ENCODE results near the gene ZFAND6. TPM values are rescaled to one million over a fixed set of nuclear protein-coding genes. Genes with fewer than 3 reads are reported as not detected.

ZFAND6 gene
- total RNA-seq, 1 experiment from 2014 or later: 41.4 TPM

GRCh38 chr15:80090879-80091503 is 31.5 kb downstream of the ZFAND6 start:
- Histone ChIP-seq H3K27ac (ENCODE audit: low read depth, low read length, poor library complexity, severe bottlenecking) (no peak overlapping the region), H3K4me3 (ENCODE audit: low read depth, low read length, poor library complexity, severe bottlenecking) (no peak overlapping the region), H3K36me3 (ENCODE audit: insufficient read depth, low read length, poor library complexity, severe bottlenecking) (no peaks in the 10 kb centered on the region), H3K4me1 (ENCODE audit: insufficient read depth, low read length, poor library complexity, severe bottlenecking) (peaks cover 7% of the 10 kb centered on the region), H3K27me3 (replicated peaks; ENCODE audit: insufficient read depth, low read depth, low read length, poor library complexity) (no peaks in the 10 kb centered on the region), H3K9me3 (ENCODE audit: low read depth, low read length, poor library complexity, severe bottlenecking) (no peaks in the 10 kb centered on the region)
- ChIA-PET POLR2A (ENCODE audit: low non-redundant PET) (no interaction called here), CTCF (no interaction called here)
- no TSS peak for BruUV-seq (replicated peaks)
- no peak for DNase-seq (ENCODE audit: low spot score)
- TF ChIP-seq CTCF (conservative IDR thresholded peaks at IDR 0.05; ENCODE audit: low read depth, low read length) (peak; percentile 40), EZH2 (IDR thresholded peaks at IDR 0.05; ENCODE audit: borderline replicate concordance, low read depth, low read length, poor library complexity, severe bottlenecking) (no peak)
- intact Hi-C loops (cut with micrococcal nuclease; ENCODE audit: unreplicated experiment): no loop called here

- ChIA-PET POLR2A (ENCODE audit: low non-redundant PET) (no interaction called here), CTCF (no interaction called here)
- peak; percentile 61 for DNase-seq (ENCODE audit: low spot score)
- H3K27me3 ChIP-seq (replicated peaks; ENCODE audit: insufficient read depth, low read depth, low read length, poor library complexity): no peaks in the 10 kb centered on the region
- no peaks in the 10 kb centered on the region for H3K36me3 ChIP-seq (ENCODE audit: insufficient read depth, low read length, poor library complexity, severe bottlenecking)
- no peaks in the 10 kb centered on the region for H3K9me3 ChIP-seq (ENCODE audit: low read depth, low read length, poor library complexity, severe bottlenecking)
- TF ChIP-seq CTCF (conservative IDR thresholded peaks at IDR 0.05; ENCODE audit: low read depth, low read length) (no peak), EZH2 (IDR thresholded peaks at IDR 0.05; ENCODE audit: borderline replicate concordance, low read depth, low read length, poor library complexity, severe bottlenecking) (no peak)
- intact Hi-C loops (cut with micrococcal nuclease; ENCODE audit: unreplicated experiment): no loop called here
- peaks cover 13% of the 10 kb centered on the region for H3K4me1 ChIP-seq (ENCODE audit: insufficient read depth, low read length, poor library complexity, severe bottlenecking)
- H3K4me3 ChIP-seq (ENCODE audit: low read depth, low read length, poor library complexity, severe bottlenecking): no peak overlapping the region
- no peak overlapping the region for H3K27ac ChIP-seq (ENCODE audit: low read depth, low read length, poor library complexity, severe bottlenecking)
- BruUV-seq (replicated peaks): no TSS peak
Measured at GRCh38 chr15:80093854-80094418, 34.5 kb downstream of the ZFAND6 start.

- BruUV-seq (replicated peaks): no TSS peak
- DNase-seq (ENCODE audit: low spot score): no peak
- no peaks in the 10 kb centered on the region for H3K9me3 ChIP-seq (ENCODE audit: low read depth, low read length, poor library complexity, severe bottlenecking)
- CTCF ChIA-PET: no interaction called here
- POLR2A ChIA-PET (ENCODE audit: low non-redundant PET): no interaction called here
- peaks cover 23% of the 10 kb centered on the region for H3K4me1 ChIP-seq (ENCODE audit: insufficient read depth, low read length, poor library complexity, severe bottlenecking)
- no peak overlapping the region for H3K27ac ChIP-seq (ENCODE audit: low read depth, low read length, poor library complexity, severe bottlenecking)
- TF ChIP-seq CTCF (conservative IDR thresholded peaks at IDR 0.05; ENCODE audit: low read depth, low read length): no peak
- no peak for TF ChIP-seq EZH2 (IDR thresholded peaks at IDR 0.05; ENCODE audit: borderline replicate concordance, low read depth, low read length, poor library complexity, severe bottlenecking)
- intact Hi-C loops (cut with micrococcal nuclease; ENCODE audit: unreplicated experiment): no loop called here
- H3K36me3 ChIP-seq (ENCODE audit: insufficient read depth, low read length, poor library complexity, severe bottlenecking): no peaks in the 10 kb centered on the region
- H3K27me3 ChIP-seq (replicated peaks; ENCODE audit: insufficient read depth, low read depth, low read length, poor library complexity): no peaks in the 10 kb centered on the region
- H3K4me3 ChIP-seq (ENCODE audit: low read depth, low read length, poor library complexity, severe bottlenecking): no peak overlapping the region
Measured at GRCh38 chr15:80095511-80095910, 36.0 kb downstream of the ZFAND6 start.

Measured in A673 (cell line).